PC-9 (cell line): ENCODE measurements around the gene USP34. TPM values are rescaled to one million over a fixed set of nuclear protein-coding genes. Genes with fewer than 3 reads are reported as not detected.

Experiments used
- BruUV-seq: library from RNA; stranded (reverse); fragments of 400-500 nt; replicated peaks from 2 replicates; lab custom pipeline; 2021; lab: Mats Ljungman, UMichigan
- CTCF ChIA-PET: fragments of 300-600 bp; sonication (Branson Sonifier 250); formaldehyde crosslinking; loops from one replicate; lab custom pipeline; 2022; ENCODE audit warnings: antibody characterized with exemption; lab: Charles Lee
- POLR2A ChIA-PET: fragments of 300-600 bp; sonication (Branson Sonifier 250); formaldehyde crosslinking; loops from one replicate; lab custom pipeline; 2022; ENCODE audit warnings: antibody characterized with exemption; ENCODE audit not compliant: unreplicated experiment; lab: Charles Lee
- DNase-seq, 2 experiments: peaks; one replicate each; pipeline versions ENCODE4 v3.0.0 to v3.0.0-alpha.2; 2015 to 2022; ENCODE audit warnings: mixed read lengths in 1 of 2
- H2AFZ ChIP-seq: fragments of 200-600 bp; sonication (generic); 2 replicates; pipeline ENCODE4 v1.8.1; 2017; ENCODE audit warnings: antibody characterized with exemption
- H3F3A ChIP-seq: fragments of 200-600 bp; sonication (generic); 2 replicates; pipeline ENCODE4 v1.8.1; 2017; ENCODE audit warnings: antibody characterized with exemption, mild to moderate bottlenecking, low read depth; ENCODE audit not compliant: insufficient read depth
- H3K27ac ChIP-seq: fragments of 200-600 bp; sonication (generic); 2 replicates; pipeline ENCODE4 v1.6.1; 2016; ENCODE audit warnings: mixed run types
- H3K27me3 ChIP-seq: fragments of 200-600 bp; sonication (generic); 2 replicates; pipeline ENCODE4 v1.6.1; 2016; ENCODE audit warnings: low read depth, mixed run types; ENCODE audit not compliant: insufficient read depth
- H3K36me3 ChIP-seq: fragments of 200-600 bp; sonication (generic); 2 replicates; pipeline ENCODE4 v1.6.1; 2016; ENCODE audit warnings: low read depth, mixed run types
- H3K4me1 ChIP-seq: fragments of 200-600 bp; sonication (generic); replicated peaks from 2 replicates; pipeline ENCODE4 v1.6.1; 2016; ENCODE audit warnings: mixed run types; ENCODE audit not compliant: insufficient read depth
- H3K4me2 ChIP-seq: fragments of 200-600 bp; sonication (generic); 2 replicates; pipeline ENCODE4 v1.6.1; 2017; ENCODE audit warnings: mixed run types
- H3K4me3 ChIP-seq: fragments of 200-600 bp; sonication (generic); 2 replicates; pipeline ENCODE4 v1.6.1; 2016; ENCODE audit warnings: mixed run types
- H3K79me2 ChIP-seq: fragments of 200-600 bp; sonication (generic); 2 replicates; pipeline ENCODE4 v1.6.1; 2017; ENCODE audit warnings: low read depth, mixed run types
- H3K9me2 ChIP-seq: fragments of 200-600 bp; sonication (generic); 2 replicates; pipeline ENCODE4 v1.8.1; 2017; ENCODE audit warnings: mild to moderate bottlenecking; ENCODE audit not compliant: insufficient read depth
- H3K9me3 ChIP-seq: fragments of 200-600 bp; sonication (generic); 2 replicates; pipeline ENCODE4 v1.8.1; 2016; ENCODE audit warnings: low read depth; ENCODE audit not compliant: insufficient read depth
- H4K20me1 ChIP-seq: fragments of 200-600 bp; sonication (generic); 2 replicates; pipeline ENCODE4 v1.8.1; 2017; ENCODE audit not compliant: insufficient read depth
- EZH2 ChIP-seq: fragments of 200-600 bp; sonication (generic); IDR thresholded peaks from 2 replicates; pipeline ENCODE4 v1.8.0; 2017; ENCODE audit warnings: antibody characterized with exemption, low read depth
- intact Hi-C: fragments of 100-400 bp; cut with micrococcal nuclease; formaldehyde crosslinking; loops from one replicate; pipeline ENCODE4 v1.10.0; 2022; ENCODE audit not compliant: unreplicated experiment
- total RNA-seq: library from RNA; stranded (reverse); gene quantifications from 2 replicates; pipeline ENCODE4 v1.2.3, GENCODE V29; 2021
- TF ChIP-seq, protein P1 (sequence below): fragments of 200-600 bp; sonication (generic); conservative IDR thresholded peaks from 2 replicates; pipeline ENCODE4 v1.6.1; 2017; ENCODE audit warnings: mixed run types, antibody characterized with exemption, mild to moderate bottlenecking, moderate library complexity

USP34 gene
- total RNA-seq, 1 experiment from 2014 or later, result 120 TPM

DNA sequence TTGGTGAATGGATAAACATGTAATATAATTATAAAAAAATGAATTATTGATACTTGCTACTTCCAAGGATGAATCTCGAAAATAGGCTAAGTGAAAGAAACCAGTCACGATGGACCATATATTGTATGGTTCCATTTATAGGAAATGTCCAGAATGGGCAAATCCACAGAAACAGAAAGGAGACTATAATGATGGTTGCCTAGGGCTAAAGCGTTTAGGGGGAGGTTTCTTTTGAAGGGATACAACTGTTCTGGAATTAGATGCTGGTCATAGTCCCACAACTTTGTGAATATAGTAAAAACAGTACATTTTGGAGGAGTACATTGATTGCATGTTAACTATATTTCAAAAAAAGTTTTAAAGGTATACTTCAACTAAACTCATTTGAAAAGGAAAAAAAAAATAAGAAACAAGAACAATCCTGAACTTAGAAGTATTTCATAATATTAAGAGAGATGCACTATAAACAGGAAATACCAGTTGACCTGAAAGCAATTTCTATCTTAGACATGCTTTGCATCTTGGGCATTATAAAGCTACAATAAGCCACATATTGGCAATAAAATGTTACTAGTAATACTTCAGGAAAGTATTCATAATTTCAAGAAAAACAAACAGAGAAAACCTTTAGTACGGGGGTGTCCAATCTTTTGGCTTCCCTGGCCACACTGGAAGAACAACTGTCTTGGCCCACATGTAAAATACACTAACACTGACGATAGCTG lies 178.9 kb downstream of the USP34 start:
- TF ChIP-seq, protein P1, sequence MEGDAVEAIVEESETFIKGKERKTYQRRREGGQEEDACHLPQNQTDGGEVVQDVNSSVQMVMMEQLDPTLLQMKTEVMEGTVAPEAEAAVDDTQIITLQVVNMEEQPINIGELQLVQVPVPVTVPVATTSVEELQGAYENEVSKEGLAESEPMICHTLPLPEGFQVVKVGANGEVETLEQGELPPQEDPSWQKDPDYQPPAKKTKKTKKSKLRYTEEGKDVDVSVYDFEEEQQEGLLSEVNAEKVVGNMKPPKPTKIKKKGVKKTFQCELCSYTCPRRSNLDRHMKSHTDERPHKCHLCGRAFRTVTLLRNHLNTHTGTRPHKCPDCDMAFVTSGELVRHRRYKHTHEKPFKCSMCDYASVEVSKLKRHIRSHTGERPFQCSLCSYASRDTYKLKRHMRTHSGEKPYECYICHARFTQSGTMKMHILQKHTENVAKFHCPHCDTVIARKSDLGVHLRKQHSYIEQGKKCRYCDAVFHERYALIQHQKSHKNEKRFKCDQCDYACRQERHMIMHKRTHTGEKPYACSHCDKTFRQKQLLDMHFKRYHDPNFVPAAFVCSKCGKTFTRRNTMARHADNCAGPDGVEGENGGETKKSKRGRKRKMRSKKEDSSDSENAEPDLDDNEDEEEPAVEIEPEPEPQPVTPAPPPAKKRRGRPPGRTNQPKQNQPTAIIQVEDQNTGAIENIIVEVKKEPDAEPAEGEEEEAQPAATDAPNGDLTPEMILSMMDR, result no peak
- no peak for TF ChIP-seq EZH2
- DNase-seq, result no peak
- H3K36me3 ChIP-seq, result peaks cover 25% of the 10 kb centered on the region; the same call in 1 of the 2 replicates
- no peak overlapping the region for H3K4me2 ChIP-seq
- H4K20me1 ChIP-seq, result peaks cover 4% of the 10 kb centered on the region; the same call in 1 of the 2 replicates
- 0 out of 2 replicates have a peak, but pooled peaks cover 7% of the 10 kb centered on the region for H3F3A ChIP-seq
- ChIA-PET CTCF (no interaction called here), POLR2A (no interaction called here)
- no peaks in the 10 kb centered on the region for H3K9me3 ChIP-seq
- BruUV-seq, result no TSS peak
- no peaks in the 10 kb centered on the region for H3K9me2 ChIP-seq
- H3K79me2 ChIP-seq, result no peaks in the 10 kb centered on the region
- no peaks in the 10 kb centered on the region for H3K27me3 ChIP-seq
- intact Hi-C loops, result no loop called here
- H2AFZ ChIP-seq, result no peak overlapping the region
- H3K4me1 ChIP-seq, result 0 out of 2 replicates have a peak, but pooled peaks cover 3% of the 10 kb centered on the region
- H3K27ac ChIP-seq, result no peak overlapping the region
- H3K4me3 ChIP-seq, result no peak overlapping the region

DNA sequence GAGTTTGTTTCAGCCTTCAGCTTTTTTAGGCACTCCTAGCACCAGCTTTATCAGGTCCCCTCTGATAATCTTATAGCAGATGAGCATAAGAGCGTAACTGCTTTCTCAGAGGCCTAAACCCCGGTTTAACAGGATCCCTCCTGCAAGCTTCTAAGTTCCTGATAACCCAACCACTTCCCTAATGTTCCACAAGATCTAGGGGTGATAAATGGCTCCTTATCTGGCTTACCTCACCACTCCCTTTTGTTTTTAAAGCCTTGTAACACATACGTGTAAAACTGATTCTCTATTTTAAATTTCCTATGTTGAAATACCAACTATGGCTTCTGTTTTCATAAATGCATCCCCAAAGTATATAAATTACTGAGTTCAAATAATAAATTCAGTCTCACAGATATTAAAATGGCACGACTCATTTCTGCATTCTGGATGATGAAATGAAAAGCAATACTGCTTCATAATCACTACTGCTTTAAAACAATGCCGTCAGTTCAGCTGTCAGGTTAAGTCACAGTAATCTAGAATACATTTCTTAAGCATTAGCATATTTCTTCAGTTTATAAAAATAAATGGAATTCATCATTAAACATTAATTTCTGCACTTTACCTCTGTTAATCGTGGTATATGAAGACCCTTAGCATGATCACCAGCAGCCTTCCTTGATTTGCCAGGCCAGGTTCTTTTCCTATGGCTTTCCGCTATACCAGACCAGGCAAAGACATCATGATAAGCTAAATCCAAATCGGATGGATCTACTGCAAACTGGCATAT lies 182.6 kb downstream of the USP34 start:
- peaks cover 8% of the 10 kb centered on the region; the same call in 1 of the 2 replicates for H3F3A ChIP-seq
- intact Hi-C loops, result no loop called here
- H2AFZ ChIP-seq, result no peak overlapping the region
- H3K9me2 ChIP-seq, result no peaks in the 10 kb centered on the region
- H3K27ac ChIP-seq, result peak overlapping the region; percentile 73
- H3K27me3 ChIP-seq, result no peaks in the 10 kb centered on the region
- H3K4me1 ChIP-seq, result 0 out of 2 replicates have a peak, but pooled peaks cover 3% of the 10 kb centered on the region
- H4K20me1 ChIP-seq, result peaks cover 4% of the 10 kb centered on the region; the same call in 1 of the 2 replicates
- ChIA-PET CTCF (no interaction called here), POLR2A (no interaction called here)
- H3K36me3 ChIP-seq, result peaks cover 18% of the 10 kb centered on the region; the same call in 1 of the 2 replicates
- no peak overlapping the region for H3K4me3 ChIP-seq
- no peak for TF ChIP-seq EZH2
- TF ChIP-seq, protein P1, result no peak
- H3K79me2 ChIP-seq, result no peaks in the 10 kb centered on the region
- H3K4me2 ChIP-seq, result no peak overlapping the region
- DNase-seq, result no peak
- no TSS peak for BruUV-seq
- no peaks in the 10 kb centered on the region for H3K9me3 ChIP-seq

DNA sequence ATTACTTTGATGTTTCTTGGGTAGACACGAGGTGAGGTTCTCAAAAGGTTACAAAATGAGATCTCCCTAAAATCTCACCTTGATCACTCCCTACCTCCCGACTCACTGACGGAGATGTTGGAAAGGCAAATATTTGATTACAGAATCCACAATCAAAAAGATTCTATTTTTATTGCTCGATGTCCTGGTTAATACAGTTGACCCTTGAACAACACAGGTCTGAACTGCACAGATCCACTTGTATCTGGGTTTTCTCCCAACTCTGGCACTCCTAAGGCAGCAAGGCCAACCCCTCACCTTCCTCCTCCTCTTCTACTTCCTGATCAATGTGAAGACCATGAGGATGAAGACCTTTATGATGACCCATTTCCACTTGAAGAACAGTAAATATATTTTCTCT lies 183.6 kb downstream of the USP34 start:
- ChIA-PET CTCF (no interaction called here), POLR2A (no interaction called here)
- Histone ChIP-seq H3K27ac (peak overlapping the region; percentile 73; the same call in 1 of the 2 replicates), H3F3A (peaks cover 8% of the 10 kb centered on the region; the same call in 1 of the 2 replicates), H3K79me2 (no peaks in the 10 kb centered on the region), H2AFZ (no peak overlapping the region), H3K36me3 (peaks cover 26% of the 10 kb centered on the region; the same call in 1 of the 2 replicates), H3K27me3 (no peaks in the 10 kb centered on the region), H3K9me2 (no peaks in the 10 kb centered on the region), H4K20me1 (0 out of 2 replicates have a peak, but pooled peaks cover under 1% of the 10 kb centered on the region), H3K9me3 (no peaks in the 10 kb centered on the region), H3K4me1 (0 out of 2 replicates have a peak, but pooled peaks cover 3% of the 10 kb centered on the region), H3K4me3 (no peak overlapping the region), H3K4me2 (no peak overlapping the region)
- DNase-seq, result no peak
- BruUV-seq, result no TSS peak
- intact Hi-C loops, result no loop called here
- no peak for TF ChIP-seq EZH2
- TF ChIP-seq, protein P1, result no peak
